HAP-1 (cell line): Measurements from ENCODE around the gene GCNT4.
"Not testable (repeated sequence)": the region's sequence is repeated elsewhere in the genome, so short reads cannot be mapped to it uniquely, and the experiment has no call there.

Source experiments
- DNase-seq, 2 experiments: peaks; one replicate each; pipeline ENCODE4 v3.0.0-alpha.2; 2016 to 2020; ENCODE audit warnings: low spot score in 2 of 2
- H3K27me3 ChIP-seq: fragments of 250-450 bp; sonication (Bioruptor Pico); 2 replicates; pipeline ENCODE4 v1.5.1; 2020; ENCODE audit warnings: low read depth, mild to moderate bottlenecking, moderate library complexity
- H3K36me3 ChIP-seq: fragments of 250-450 bp; sonication (Bioruptor Pico); replicated peaks from 2 replicates; pipeline ENCODE4 v1.5.1; 2020; ENCODE audit warnings: mild to moderate bottlenecking
- H3K4me1 ChIP-seq: fragments of 250-450 bp; sonication (Bioruptor Pico); 2 replicates; pipeline ENCODE4 v1.5.1; 2020; ENCODE audit warnings: mild to moderate bottlenecking
- H3K4me3 ChIP-seq: fragments of 250-450 bp; sonication (Bioruptor Pico); 2 replicates; pipeline ENCODE4 v1.5.1; 2020; ENCODE audit warnings: mild to moderate bottlenecking, moderate library complexity
- H3K9me3 ChIP-seq: fragments of 250-450 bp; sonication (Bioruptor Pico); 2 replicates; pipeline ENCODE4 v1.5.1; 2020; ENCODE audit warnings: mild to moderate bottlenecking, moderate library complexity
- in situ Hi-C: fragments of 300-500 bp; cut with MboI; formaldehyde crosslinking; loops from 3 replicates; pipeline ENCODE4 v1.14.3; 2020; ENCODE audit warnings: low sequenced_read_pairs, inconsistent platforms, mixed read lengths

Gene GCNT4, protein sequence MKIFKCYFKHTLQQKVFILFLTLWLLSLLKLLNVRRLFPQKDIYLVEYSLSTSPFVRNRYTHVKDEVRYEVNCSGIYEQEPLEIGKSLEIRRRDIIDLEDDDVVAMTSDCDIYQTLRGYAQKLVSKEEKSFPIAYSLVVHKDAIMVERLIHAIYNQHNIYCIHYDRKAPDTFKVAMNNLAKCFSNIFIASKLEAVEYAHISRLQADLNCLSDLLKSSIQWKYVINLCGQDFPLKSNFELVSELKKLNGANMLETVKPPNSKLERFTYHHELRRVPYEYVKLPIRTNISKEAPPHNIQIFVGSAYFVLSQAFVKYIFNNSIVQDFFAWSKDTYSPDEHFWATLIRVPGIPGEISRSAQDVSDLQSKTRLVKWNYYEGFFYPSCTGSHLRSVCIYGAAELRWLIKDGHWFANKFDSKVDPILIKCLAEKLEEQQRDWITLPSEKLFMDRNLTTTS

GRCh38 chr5:75052192-75053053, at the start of gene GCNT4:
Gene GCNT4, minus strand, starts transcription at chr5:75052558. Its CDS starts 22,521 bp downstream, at chr5:75030037.
- DNase-seq: peak in 1 of 2 experiments; percentile 60
- Histone ChIP-seq H3K4me1 (peaks cover 8% of the 10 kb centered on the region), H3K9me3 (no peaks in the 10 kb centered on the region), H3K4me3 (peak within 1 kb of the TSS; percentile 53), H3K27me3 (no peaks in the 10 kb centered on the region), H3K36me3 (no peaks in the 10 kb centered on the region)
- in situ Hi-C loops: loop anchor here (5.0 kb wide), 1 partner anchor 285 kb away; the partner anchor contains the start of gene HMGCR

GRCh38 chr5:75095956-75096355, 43.6 kb upstream of the GCNT4 start:
- H3K36me3 ChIP-seq, H3K27me3 ChIP-seq, in situ Hi-C loops, H3K9me3 ChIP-seq, H3K4me3 ChIP-seq, DNase-seq: not testable (repeated sequence)
- H3K4me1 ChIP-seq: peaks cover 28% of the 10 kb centered on the region

DNA sequence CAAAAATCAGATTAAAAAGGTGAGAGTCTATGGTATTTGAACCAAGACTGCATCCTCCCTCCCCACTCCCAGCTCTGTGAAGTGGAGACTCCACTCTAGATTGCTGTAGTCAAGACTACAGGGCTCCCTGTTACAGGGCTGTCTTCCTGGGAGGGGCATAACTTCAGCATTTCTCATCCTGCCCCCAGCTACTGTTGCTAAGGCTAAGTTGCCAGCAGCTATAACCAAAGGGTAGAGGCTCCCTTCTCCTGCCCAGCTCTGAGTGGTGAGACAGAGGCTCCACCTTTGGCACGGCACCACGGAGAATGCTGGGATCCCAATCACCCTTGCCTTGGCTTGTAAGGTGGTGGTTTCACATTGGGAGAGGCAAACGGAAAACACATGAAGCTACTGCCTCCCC, 39.2 kb upstream of the GCNT4 start:
- in situ Hi-C loops: no loop called here
- H3K36me3 ChIP-seq: no peaks in the 10 kb centered on the region
- peaks cover 31% of the 10 kb centered on the region for H3K4me1 ChIP-seq
- DNase-seq: no peak
- H3K9me3 ChIP-seq: no peaks in the 10 kb centered on the region; the same call in 1 of the 2 replicates
- no peak overlapping the region for H3K4me3 ChIP-seq
- H3K27me3 ChIP-seq: no peaks in the 10 kb centered on the region

GRCh38 chr5:75089662-75090061, 37.3 kb upstream of the GCNT4 start:
- H3K4me1 ChIP-seq: peaks cover 25% of the 10 kb centered on the region
- H3K9me3 ChIP-seq: no peaks in the 10 kb centered on the region; the same call in 1 of the 2 replicates
- H3K36me3 ChIP-seq: no peaks in the 10 kb centered on the region
- no peaks in the 10 kb centered on the region for H3K27me3 ChIP-seq
- no peak overlapping the region for H3K4me3 ChIP-seq
- DNase-seq: no peak
- in situ Hi-C loops: no loop called here

- Histone ChIP-seq H3K36me3 (no peaks in the 10 kb centered on the region), H3K4me3 (no peak overlapping the region), H3K27me3 (no peaks in the 10 kb centered on the region), H3K4me1 (peaks cover 22% of the 10 kb centered on the region), H3K9me3 (no peaks in the 10 kb centered on the region; the same call in 1 of the 2 replicates)
- in situ Hi-C loops: no loop called here
- DNase-seq: no peak
Observed at GRCh38 chr5:75089137-75089536, 36.8 kb upstream of the GCNT4 start.

DNA sequence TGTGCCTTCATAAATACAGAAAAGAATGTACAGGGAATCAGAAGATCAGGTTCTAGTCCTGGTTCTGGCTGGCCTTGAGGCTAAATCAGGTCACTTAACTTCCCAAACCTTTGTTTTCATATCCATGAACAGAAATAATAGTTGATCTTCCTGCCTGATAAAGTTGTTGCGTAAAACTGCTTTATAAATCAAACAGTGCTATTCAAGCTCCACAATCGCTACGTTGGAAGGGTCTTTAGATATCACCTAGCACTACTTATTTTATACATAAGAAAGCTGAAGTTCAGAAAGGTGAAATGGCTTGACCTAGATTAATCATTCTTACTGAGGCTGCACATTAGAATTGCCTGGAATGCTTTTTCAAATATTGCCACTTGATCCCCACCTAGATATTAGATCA, 36.3 kb upstream of the GCNT4 start:
- in situ Hi-C loops: no loop called here
- Histone ChIP-seq H3K27me3 (no peaks in the 10 kb centered on the region), H3K36me3 (no peaks in the 10 kb centered on the region), H3K4me3 (no peak overlapping the region), H3K9me3 (no peaks in the 10 kb centered on the region; the same call in 1 of the 2 replicates), H3K4me1 (peaks cover 20% of the 10 kb centered on the region)
- DNase-seq: no peak

- no peak for DNase-seq
- in situ Hi-C loops: no loop called here
Observed at GRCh38 chr5:75081510-75081909, 29.2 kb upstream of the GCNT4 start.

DNA sequence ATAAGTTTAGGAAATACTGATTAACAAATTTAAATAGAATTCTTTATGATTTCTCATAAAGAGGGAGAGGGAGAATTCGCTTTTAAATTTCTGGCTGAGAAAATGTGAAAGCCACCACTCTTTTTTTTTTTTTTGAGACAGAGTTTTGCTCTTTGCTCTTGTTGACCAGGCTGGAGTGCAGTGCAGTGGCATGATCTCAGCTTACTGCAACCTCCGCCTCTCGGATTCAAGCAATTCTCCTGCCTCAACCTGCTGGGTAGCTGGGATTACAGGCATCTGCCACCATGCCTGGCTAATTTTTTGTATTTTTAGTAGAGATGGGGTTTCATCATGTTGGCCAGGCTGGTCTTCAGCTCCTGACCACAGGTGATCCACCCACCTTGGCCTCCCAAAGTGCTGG, 27.0 kb upstream of the GCNT4 start:
- H3K36me3 ChIP-seq, H3K4me3 ChIP-seq, H3K27me3 ChIP-seq, H3K9me3 ChIP-seq, in situ Hi-C loops, DNase-seq, H3K4me1 ChIP-seq: not testable (repeated sequence)

More at GRCh38 chr5:75081510-75081909, 29.2 kb upstream of the GCNT4 start:
- Histone ChIP-seq H3K4me1 (no peaks in the 10 kb centered on the region), H3K27me3 (no peaks in the 10 kb centered on the region), H3K36me3 (no peaks in the 10 kb centered on the region), H3K9me3 (no peaks in the 10 kb centered on the region), H3K4me3 (no peak overlapping the region)

DNA sequence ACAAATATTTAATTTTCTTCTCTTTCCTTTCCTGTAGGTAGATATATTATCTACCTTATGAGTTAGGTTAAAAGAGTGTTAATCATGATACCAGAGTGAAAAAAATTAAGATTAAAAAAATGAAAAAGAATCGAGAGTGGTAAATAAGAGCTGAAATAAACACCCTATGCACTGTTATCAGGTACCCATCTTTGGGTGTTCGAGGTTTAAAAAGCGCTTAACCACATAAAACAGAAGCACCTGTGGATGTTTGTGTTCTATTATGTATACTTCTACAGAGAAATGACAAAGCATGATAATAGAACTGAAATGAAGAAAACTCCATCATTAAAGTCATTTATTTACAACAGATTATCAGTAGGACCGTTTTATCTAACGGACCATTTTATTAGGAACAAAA, 25.7 kb upstream of the GCNT4 start:
- no peaks in the 10 kb centered on the region for H3K9me3 ChIP-seq
- H3K36me3 ChIP-seq: no peaks in the 10 kb centered on the region
- H3K4me1 ChIP-seq: no peaks in the 10 kb centered on the region
- DNase-seq: no peak
- no peak overlapping the region for H3K4me3 ChIP-seq
- no peaks in the 10 kb centered on the region for H3K27me3 ChIP-seq
- in situ Hi-C loops: no loop called here

DNA sequence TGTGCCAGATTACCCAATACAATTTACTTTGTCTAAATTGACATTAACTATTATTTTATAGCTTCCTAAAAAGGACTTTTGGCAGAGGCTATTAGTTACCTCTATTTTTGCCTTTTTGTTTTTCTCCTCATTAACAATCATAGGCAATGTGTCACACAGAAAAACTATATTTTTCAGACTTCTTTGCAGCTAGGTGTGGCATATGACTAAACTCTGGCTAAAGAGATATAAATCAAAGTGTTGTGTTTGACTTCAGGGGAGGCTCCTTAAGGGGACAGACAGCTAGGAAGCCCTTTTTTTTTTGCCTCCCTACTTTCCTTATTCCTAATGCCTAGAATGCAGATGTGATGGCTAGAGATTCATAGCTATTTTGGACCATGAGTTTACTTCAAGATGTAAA, 19.7 kb upstream of the GCNT4 start:
- Histone ChIP-seq H3K27me3 (no peaks in the 10 kb centered on the region), H3K9me3 (no peaks in the 10 kb centered on the region), H3K4me3 (no peak overlapping the region), H3K4me1 (no peaks in the 10 kb centered on the region), H3K36me3 (no peaks in the 10 kb centered on the region)
- in situ Hi-C loops: no loop called here
- DNase-seq: no peak

GRCh38 chr5:75071100-75071499, 18.7 kb upstream of the GCNT4 start:
- no peaks in the 10 kb centered on the region for H3K9me3 ChIP-seq
- no peak overlapping the region for H3K4me3 ChIP-seq
- DNase-seq: no peak
- no peaks in the 10 kb centered on the region for H3K27me3 ChIP-seq
- no peaks in the 10 kb centered on the region for H3K36me3 ChIP-seq
- peaks cover 2% of the 10 kb centered on the region; the same call in 1 of the 2 replicates for H3K4me1 ChIP-seq
- in situ Hi-C loops: no loop called here

GRCh38 chr5:75067434-75067833, 15.1 kb upstream of the GCNT4 start:
- Histone ChIP-seq H3K27me3 (no peaks in the 10 kb centered on the region), H3K4me1 (peaks cover 2% of the 10 kb centered on the region; the same call in 1 of the 2 replicates), H3K9me3 (no peaks in the 10 kb centered on the region), H3K4me3 (no peak overlapping the region), H3K36me3 (no peaks in the 10 kb centered on the region)
- no peak for DNase-seq
- in situ Hi-C loops: no loop called here

DNA sequence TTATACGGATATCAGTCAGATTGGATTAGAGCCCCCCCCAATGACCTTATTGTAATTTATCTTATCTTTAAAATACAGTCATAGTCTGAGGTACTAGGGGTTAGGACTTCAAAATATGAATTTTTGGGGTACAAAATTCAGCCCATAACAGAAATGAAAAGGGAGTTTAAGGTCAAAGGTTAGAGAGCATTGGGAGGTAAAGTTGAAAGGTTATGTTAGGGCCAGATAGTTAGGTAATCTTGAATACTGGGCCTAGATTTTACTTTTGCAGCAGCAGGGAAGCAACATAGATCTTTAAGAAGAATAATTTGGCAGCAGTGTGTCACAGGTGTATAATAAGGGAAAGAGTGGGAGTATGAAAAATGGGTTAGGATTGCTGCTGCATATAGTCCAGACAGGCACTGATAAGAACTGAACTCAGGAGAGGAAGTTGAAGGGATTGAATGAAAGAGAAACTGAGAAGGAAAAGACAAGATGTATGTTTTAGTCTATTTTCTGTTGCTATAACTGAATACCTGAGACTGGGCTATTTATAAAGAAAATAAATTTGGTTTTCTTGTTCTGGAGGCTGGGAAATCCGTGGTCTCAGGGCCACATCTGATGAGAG, 10.7 kb upstream of the GCNT4 start:
- in situ Hi-C loops: no loop called here
- no peaks in the 10 kb centered on the region for H3K36me3 ChIP-seq

More for the DNA sequence above, 10.7 kb upstream of the GCNT4 start:
- Histone ChIP-seq H3K9me3 (no peaks in the 10 kb centered on the region), H3K4me3 (no peak overlapping the region), H3K27me3 (no peaks in the 10 kb centered on the region), H3K4me1 (peaks cover 2% of the 10 kb centered on the region; the same call in 1 of the 2 replicates)
- DNase-seq: no peak
